GM12878 (cell line): ENCODE measurements around the gene RIC8B. TPM values are rescaled to one million over a fixed set of nuclear protein-coding genes. Genes with fewer than 3 reads are reported as not detected.

Experiments
- ATAC-seq: fragments of 200-7000 bp; cut with Tn5 transposase; 3 replicates; pipeline ENCODE4 v1.9.1; 2020; ENCODE audit warnings: mild to moderate bottlenecking, moderate library complexity
- BruUV-seq: library from RNA; stranded (reverse); fragments of 400-500 nt; replicated peaks from 2 replicates; lab custom pipeline; 2021; lab: Mats Ljungman, UMichigan
- CTCF ChIA-PET: fragments of 300-600 bp; sonication (Branson Sonifier 250); formaldehyde crosslinking; extraction: SDS; loops from one replicate; lab custom pipeline; 2021; ENCODE audit warnings: inconsistent platforms; lab: Yijun Ruan, JAX
- POLR2A ChIA-PET: fragments of 350-600 bp; formaldehyde crosslinking; extraction: SDS; loops from one replicate; lab custom pipeline; 2021; ENCODE audit warnings: inconsistent platforms; lab: Charles Lee
- RAD21 ChIA-PET: fragments of 300-600 bp; sonication (Branson Sonifier 250); formaldehyde crosslinking; loops from one replicate; lab custom pipeline; 2023; ENCODE audit warnings: antibody characterized with exemption; ENCODE audit not compliant: unreplicated experiment; lab: Charles Lee
- SMC1A ChIA-PET: fragments of 300-600 bp; sonication (Branson Sonifier 250); formaldehyde crosslinking; loops from one replicate; lab custom pipeline; 2023; ENCODE audit not compliant: unreplicated experiment, uncharacterized antibody; lab: Charles Lee
- DNase-seq: peaks from one replicate; pipeline ENCODE4 v3.0.0-alpha.2; 2011; ENCODE audit warnings: low read depth, low spot score
- FAIRE-seq: peaks from 3 replicates; lab custom pipeline; 2011; peaks lifted over from hg19 to GRCh38; lab: Jason Lieb, UNC
- H2AFZ ChIP-seq: 2 replicates; pipeline ENCODE4 v1.6.0; 2011; ENCODE audit warnings: low read depth, low read length, control low read depth; ENCODE audit not compliant: control insufficient read depth
- H3K27ac ChIP-seq: 2 replicates; pipeline ENCODE4 v1.5.1; 2011; ENCODE audit warnings: control low read depth; ENCODE audit not compliant: control insufficient read depth, insufficient read depth
- H3K27me3 ChIP-seq, 2 experiments: replicated peaks in 1 of 2; 2 replicates each; pipeline versions ENCODE4 v1.6.0 to v1.6.1; 2011; ENCODE audit warnings: low read length in 1 of 2; ENCODE audit not compliant: control insufficient read depth in 2 of 2, insufficient read depth in 2 of 2
- H3K36me3 ChIP-seq, 2 experiments: 2 replicates each; pipeline ENCODE4 v1.5.1; 2011; ENCODE audit warnings: low read length in 1 of 2; ENCODE audit not compliant: control insufficient read depth in 2 of 2, insufficient read depth in 2 of 2
- H3K4me1 ChIP-seq: 2 replicates; pipeline ENCODE4 v1.6.1; 2011; ENCODE audit warnings: mild to moderate bottlenecking, low read length, moderate library complexity, mixed read lengths; ENCODE audit not compliant: control insufficient read depth, insufficient read depth
- H3K4me2 ChIP-seq: 2 replicates; pipeline ENCODE4 v1.6.0; 2011; ENCODE audit warnings: control low read depth; ENCODE audit not compliant: control insufficient read depth, insufficient read depth
- H3K4me3 ChIP-seq: fragments of 200-600 bp; sonication (generic); 2 replicates; pipeline ENCODE4 v1.5.1; 2016
- H3K79me2 ChIP-seq: 2 replicates; pipeline ENCODE4 v1.6.0; 2011; ENCODE audit warnings: low read length; ENCODE audit not compliant: control insufficient read depth, insufficient read depth
- H3K9ac ChIP-seq: 2 replicates; pipeline ENCODE4 v1.8.0; 2011; ENCODE audit warnings: low read length, control low read depth, mixed read lengths; ENCODE audit not compliant: control insufficient read depth, insufficient read depth
- H3K9me3 ChIP-seq: replicated peaks from 3 replicates; pipeline ENCODE4 v1.5.1; 2011; ENCODE audit warnings: mild to moderate bottlenecking, low read length; ENCODE audit not compliant: control insufficient read depth, insufficient read depth
- H4K20me1 ChIP-seq: 2 replicates; pipeline ENCODE4 v1.6.0; 2011; ENCODE audit not compliant: control insufficient read depth, insufficient read depth
- CBX5 ChIP-seq: sonication (generic); IDR thresholded peaks from 2 replicates; pipeline ENCODE4 v1.6.1; 2016; ENCODE audit warnings: low read depth, moderate library complexity, mild to moderate bottlenecking, inconsistent platforms
- EED ChIP-seq: sonication (generic); IDR thresholded peaks from 2 replicates; pipeline ENCODE4 v1.6.1; 2016; ENCODE audit warnings: antibody characterized with exemption, low read depth
- FOXK2 ChIP-seq: fragments of 450-650 bp; IDR thresholded peaks from 2 replicates; pipeline ENCODE4 v1.6.1; 2017; ENCODE audit warnings: mild to moderate bottlenecking, moderate library complexity
- FOXM1 ChIP-seq: IDR thresholded peaks from 2 replicates; pipeline ENCODE4 v1.6.1; 2012; ENCODE audit warnings: low read depth, mild to moderate bottlenecking, inconsistent platforms, low read length, moderate library complexity
- HDGF ChIP-seq: fragments of 450-650 bp; IDR thresholded peaks from 2 replicates; pipeline ENCODE4 v1.6.1; 2016; ENCODE audit warnings: antibody characterized with exemption
- JUNB ChIP-seq: IDR thresholded peaks from 2 replicates; pipeline ENCODE4 v1.6.1; 2016; ENCODE audit warnings: antibody characterized with exemption, mild to moderate bottlenecking
- KLF5 ChIP-seq: fragments of 450-650 bp; IDR thresholded peaks from 2 replicates; pipeline ENCODE4 v1.6.1; 2014; ENCODE audit warnings: mild to moderate bottlenecking; ENCODE audit not compliant: partially characterized antibody
- RBBP5 ChIP-seq: fragments of 200-600 bp; sonication (generic); conservative IDR thresholded peaks from 2 replicates; pipeline ENCODE4 v1.6.1; 2016
- SUPT20H ChIP-seq: IDR thresholded peaks from 2 replicates; pipeline ENCODE4 v1.6.1; 2011; ENCODE audit warnings: low read depth, mild to moderate bottlenecking, low read length, moderate library complexity, borderline replicate concordance; ENCODE audit not compliant: control insufficient read depth
- WGBS: methylation state at CpG from one replicate; pipeline ENCODE4 v1.1.6; 2016; ENCODE audit warnings: low lambda C conversion rate; ENCODE audit not compliant: insufficient replicate concordance, insufficient coverage; ENCODE audit errors: missing lambda C conversion rate; 5-methylcytosine and 5-hydroxymethylcytosine counted together
- in situ Hi-C: fragments of 300-500 bp; cut with MboI; formaldehyde crosslinking; loops from 9 replicates; pipeline ENCODE4 v1.14.3; 2018; ENCODE audit warnings: mixed read lengths
- intact Hi-C: fragments of 100-400 bp; cut with micrococcal nuclease; formaldehyde crosslinking; loops from one replicate; pipeline ENCODE4 v1.14.2; 2022; ENCODE audit not compliant: unreplicated experiment
- polyA plus RNA-seq, 11 experiments: library from polyadenylated mRNA; depleted of rRNA in 4 of 11; unstranded in 6 of 11; stranded (reverse) in 5 of 11; fragments of >200 nt; fragmentation: Nextera tagmentation in 4 of 11; fragmentation: Illumina TruSeq in 1 of 11; extraction: Ambion mirVana in 4 of 11; extraction: Trizol in 1 of 11; gene quantifications; 1 replicate in 1 of 11; 2 replicates in 10 of 11; pipeline versions ENCODE4 v1.2.1 to v1.2.3, GENCODE V29; 2011 to 2016; ENCODE audit warnings: inconsistent platforms in 2 of 11, missing spikeins in 2 of 11, low read depth in 1 of 11
- total RNA-seq, 4 experiments: library from RNA; depleted of rRNA in 3 of 4; stranded (reverse); fragments of >200 nt in 3 of 4; fragmentation: Illumina TruSeq in 1 of 4; extraction: Trizol in 1 of 4; gene quantifications; 2 replicates each; pipeline versions ENCODE4 v1.2.1 to v1.2.3, GENCODE V29; 2013 to 2021
- TF ChIP-seq, protein P1 (sequence below): fragments of 450-650 bp; IDR thresholded peaks from 2 replicates; pipeline ENCODE4 v1.6.1; 2017; ENCODE audit warnings: low read depth, mild to moderate bottlenecking, moderate library complexity

Gene RIC8B
- total and polyA plus RNA-seq, 10 of the 15 experiments (the other 5 are each of a cell fraction or from before 2014, with no cell fraction given) = 2.3 to 10.8 (median 6.2) TPM

DNA sequence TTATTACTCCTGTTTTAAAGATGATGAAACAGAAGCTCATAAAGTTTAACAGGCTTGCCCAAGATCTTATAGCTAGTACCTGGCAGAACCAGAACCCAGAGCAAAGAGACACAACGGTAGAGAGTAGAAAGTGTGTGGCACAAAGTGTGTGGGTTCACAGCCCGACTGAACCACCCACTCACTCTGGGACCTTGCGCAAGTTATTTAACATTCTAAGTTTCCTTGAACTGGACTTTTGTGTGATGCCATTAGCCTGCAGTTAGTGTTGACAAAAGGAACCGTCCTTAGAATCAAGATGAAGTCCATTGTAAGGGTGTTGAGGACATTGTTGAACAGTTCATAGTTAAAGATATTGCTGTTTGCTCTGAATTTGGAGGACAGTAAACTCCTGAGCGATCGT is 29.9 kb upstream of the RIC8B start:
- no peaks in the 10 kb centered on the region for H3K79me2 ChIP-seq
- H3K9me3 ChIP-seq = no peaks in the 10 kb centered on the region
- POLR2A ChIA-PET = no interaction called here
- DNase-seq (no peak), FAIRE-seq (no peak), ATAC-seq (no peak)
- no peaks in the 10 kb centered on the region for H3K36me3 ChIP-seq
- SMC1A ChIA-PET = interaction anchor here (1.8 kb wide), 1 partner anchor 9 kb away, joined by 4 read pairs; no protein-coding TSS in a partner anchor
- H3K4me2 ChIP-seq = no peak overlapping the region
- H3K4me3 ChIP-seq = no peak overlapping the region
- RAD21 ChIA-PET = no interaction called here
- no peak overlapping the region for H3K9ac ChIP-seq
- CTCF ChIA-PET = no interaction called here
- intact Hi-C loops (no loop called here), in situ Hi-C loops (no loop called here)
- no peak overlapping the region for H2AFZ ChIP-seq
- no peak overlapping the region for H3K27ac ChIP-seq
- no peaks in the 10 kb centered on the region for H4K20me1 ChIP-seq
- no peak for TF ChIP-seq RBBP5
- WGBS = 71% methylated on average over 6 of the region's 6 CpGs
- no TSS peak for BruUV-seq
- peaks cover 6% of the 10 kb centered on the region; the same call in 1 of the 2 replicates for H3K4me1 ChIP-seq
- H3K27me3 ChIP-seq = peaks cover 0 to 4% of the 10 kb centered on the region in 2 experiments; a peak in 1 of 4 replicates

DNA sequence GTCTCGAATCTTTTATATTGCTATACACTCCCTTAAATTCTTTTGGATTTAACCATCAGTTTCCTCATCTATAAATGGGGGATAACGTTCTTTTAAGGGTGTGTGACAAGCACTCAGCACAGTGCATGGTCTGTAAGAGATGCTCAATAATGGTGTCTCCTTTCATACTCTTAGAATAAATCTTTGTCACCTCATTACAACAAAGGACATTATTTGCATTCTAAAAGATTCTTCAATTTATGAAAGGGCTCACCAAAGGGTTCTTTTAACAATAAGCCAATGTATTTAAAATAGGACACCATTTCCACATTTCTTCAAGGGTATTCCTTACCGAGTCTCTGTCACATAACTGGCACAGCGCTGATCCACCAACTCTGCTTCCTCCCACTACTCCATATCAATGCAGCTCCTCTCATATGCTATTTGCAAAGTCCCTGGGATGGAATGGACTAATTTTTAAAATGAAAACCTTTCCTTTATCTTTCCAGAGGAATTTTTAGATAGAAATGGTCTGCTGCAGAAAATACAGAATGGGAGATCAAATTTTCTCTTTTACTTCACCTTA is 29.2 kb upstream of the RIC8B start:
- 70% methylated on average over 4 of the region's 4 CpGs for WGBS
- H3K27ac ChIP-seq = no peak overlapping the region
- SMC1A ChIA-PET = interaction anchor here (1.8 kb wide), 1 partner anchor 10 kb away, joined by 4 read pairs; no protein-coding TSS in a partner anchor
- peaks cover 0 to 4% of the 10 kb centered on the region in 2 experiments; a peak in 1 of 4 replicates for H3K27me3 ChIP-seq
- POLR2A ChIA-PET = no interaction called here
- H3K9me3 ChIP-seq = no peaks in the 10 kb centered on the region
- no peaks in the 10 kb centered on the region for H3K79me2 ChIP-seq
- H3K36me3 ChIP-seq = no peaks in the 10 kb centered on the region
- in situ Hi-C loops = no loop called here
- no peak overlapping the region for H3K4me2 ChIP-seq
- peaks cover 6% of the 10 kb centered on the region; the same call in 1 of the 2 replicates for H3K4me1 ChIP-seq
- no peaks in the 10 kb centered on the region for H4K20me1 ChIP-seq
- no peak overlapping the region for H2AFZ ChIP-seq
- BruUV-seq = no TSS peak
- no peak overlapping the region for H3K4me3 ChIP-seq
- ATAC-seq (no peak), FAIRE-seq (no peak), DNase-seq (no peak)
- CTCF ChIA-PET = no interaction called here
- H3K9ac ChIP-seq = no peak overlapping the region
- RAD21 ChIA-PET = no interaction called here
- TF ChIP-seq FOXM1 (no peak), JUNB (no peak), HDGF (no peak), FOXK2 (no peak), CBX5 (no peak), SUPT20H (no peak), KLF5 (no peak), EED (no peak)
- TF ChIP-seq, protein P1, sequence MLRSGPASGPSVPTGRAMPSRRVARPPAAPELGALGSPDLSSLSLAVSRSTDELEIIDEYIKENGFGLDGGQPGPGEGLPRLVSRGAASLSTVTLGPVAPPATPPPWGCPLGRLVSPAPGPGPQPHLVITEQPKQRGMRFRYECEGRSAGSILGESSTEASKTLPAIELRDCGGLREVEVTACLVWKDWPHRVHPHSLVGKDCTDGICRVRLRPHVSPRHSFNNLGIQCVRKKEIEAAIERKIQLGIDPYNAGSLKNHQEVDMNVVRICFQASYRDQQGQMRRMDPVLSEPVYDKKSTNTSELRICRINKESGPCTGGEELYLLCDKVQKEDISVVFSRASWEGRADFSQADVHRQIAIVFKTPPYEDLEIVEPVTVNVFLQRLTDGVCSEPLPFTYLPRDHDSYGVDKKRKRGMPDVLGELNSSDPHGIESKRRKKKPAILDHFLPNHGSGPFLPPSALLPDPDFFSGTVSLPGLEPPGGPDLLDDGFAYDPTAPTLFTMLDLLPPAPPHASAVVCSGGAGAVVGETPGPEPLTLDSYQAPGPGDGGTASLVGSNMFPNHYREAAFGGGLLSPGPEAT = no peak
- intact Hi-C loops = no loop called here
